GM12873 (cell line): Measurements from ENCODE around the gene EPYC.

Source experiments
- CTCF ChIP-seq: IDR thresholded peaks from 2 replicates; pipeline ENCODE4 v1.5.1; 2012; ENCODE audit warnings: low read depth, mild to moderate bottlenecking, moderate library complexity, low read length, control low read depth; ENCODE audit not compliant: insufficient read depth; ENCODE audit errors: missing control alignments

The EPYC gene

GRCh38 chr12:90959032-90959431, 45.7 kb downstream of the EPYC start:
- TF ChIP-seq CTCF: no peak

GRCh38 chr12:90958347-90958746, 46.4 kb downstream of the EPYC start:
- no peak for TF ChIP-seq CTCF

- TF ChIP-seq CTCF: no peak
Measured at GRCh38 chr12:90954921-90955320, 49.9 kb downstream of the EPYC start, which contains the start of gene CCER1. TSS of gene CCER1 (minus strand) at chr12:90955176. CDS start at chr12:90954742, 434 bp downstream.

GRCh38 chr12:90954428-90954827, 50.3 kb downstream of the EPYC start:
- TF ChIP-seq CTCF: no peak

- peak; percentile 58 for TF ChIP-seq CTCF
Measured at GRCh38 chr12:90953956-90954421, 50.8 kb downstream of the EPYC start.

GRCh38 chr12:90951432-90952105, 53.2 kb downstream of the EPYC start:
- no peak for TF ChIP-seq CTCF

GRCh38 chr12:90947869-90948268, 56.9 kb downstream of the EPYC start:
- TF ChIP-seq CTCF: no peak
